GM12892 (cell line): Measurements from ENCODE around the gene NFIC.

Experiments
- POLR2A ChIP-seq: IDR thresholded peaks from 2 replicates; pipeline ENCODE4 v1.6.1; 2011; ENCODE audit warnings: low read depth, low read length, control low read depth
- POLR2AphosphoS5 ChIP-seq: IDR thresholded peaks from 2 replicates; pipeline ENCODE4 v1.6.1; 2011; ENCODE audit warnings: low read depth, low read length, control low read depth
- TAF1 ChIP-seq: IDR thresholded peaks from 2 replicates; pipeline ENCODE4 v1.6.1; 2011; ENCODE audit warnings: low read depth, mild to moderate bottlenecking, control low read depth, low read length, borderline replicate concordance

DNA sequence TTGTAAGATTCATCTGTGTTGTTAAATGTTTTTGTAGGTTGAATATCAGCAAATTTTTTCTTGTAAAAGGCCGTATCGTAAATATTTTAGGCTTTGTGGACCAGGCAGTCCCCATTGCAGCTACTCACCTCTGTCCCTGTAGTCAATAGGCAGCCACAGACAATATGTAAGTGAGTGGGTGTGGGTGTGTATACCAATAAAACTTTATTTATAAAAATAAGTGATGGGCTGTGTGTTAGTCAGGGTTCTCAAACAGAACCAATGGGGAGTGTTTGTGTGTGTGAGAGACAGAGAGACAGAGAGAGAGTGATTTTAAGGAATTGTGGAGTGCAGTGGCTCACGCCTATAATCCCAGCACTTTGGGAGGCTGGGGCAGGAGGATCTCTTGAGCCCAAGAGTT, 37.6 kb upstream of the NFIC start:
- no peak for TF ChIP-seq POLR2AphosphoS5
- TF ChIP-seq POLR2A = no peak
- no peak for TF ChIP-seq TAF1
